ENCODE measurements around the gene VPS9D1.
"Not testable (repeated sequence)": the region's sequence is repeated elsewhere in the genome, so short reads cannot be mapped to it uniquely, and the experiment has no call there.

The VPS9D1 gene

GRCh38 chr16:89709166-89709565 is 11.5 kb downstream of the VPS9D1 start:
- DNase-seq: no peak

GRCh38 chr16:89708481-89708931 is 12.2 kb downstream of the VPS9D1 start:
- DNase-seq: no peak

GRCh38 chr16:89707695-89708094 is 13.0 kb downstream of the VPS9D1 start:
- DNase-seq: no peak

- DNase-seq: no peak
These were observed 14.0 kb downstream of the VPS9D1 start for GRCh38 chr16:89706518-89707260.

- no peak for DNase-seq
These were observed 15.7 kb downstream of the VPS9D1 start for GRCh38 chr16:89705006-89705405.

- no peak for DNase-seq
These were observed 16.4 kb downstream of the VPS9D1 start for GRCh38 chr16:89704281-89704680.

- DNase-seq: peak; percentile 70
These were observed 19.0 kb downstream of the VPS9D1 start, which contains the start of gene SPATA2L for GRCh38 chr16:89701425-89702406. Gene SPATA2L, minus strand, starts transcription at chr16:89701705. Its CDS starts 473 bp downstream, at chr16:89701232.

GRCh38 chr16:89700649-89701424 is 19.9 kb downstream of the VPS9D1 start:
- no peak for DNase-seq

GRCh38 chr16:89700100-89700648 is 20.5 kb downstream of the VPS9D1 start:
- peak; percentile 81 for DNase-seq

- DNase-seq: not testable (repeated sequence)
These were observed 21.0 kb downstream of the VPS9D1 start for GRCh38 chr16:89699629-89700099.

GRCh38 chr16:89698717-89699116 is 22.0 kb downstream of the VPS9D1 start:
- not testable (repeated sequence) for DNase-seq

- DNase-seq: peak; percentile 21
These were observed 22.9 kb downstream of the VPS9D1 start for GRCh38 chr16:89697616-89698331.

- peak; percentile 24 for DNase-seq
These were observed 23.5 kb downstream of the VPS9D1 start for GRCh38 chr16:89697161-89697615.

GRCh38 chr16:89696670-89697128 is 24.0 kb downstream of the VPS9D1 start:
- no peak for DNase-seq

- DNase-seq: no peak
These were observed 24.6 kb downstream of the VPS9D1 start for GRCh38 chr16:89695875-89696669.

GRCh38 chr16:89695086-89695874 is 25.4 kb downstream of the VPS9D1 start:
- DNase-seq: no peak

GRCh38 chr16:89694784-89695085 is 26.0 kb downstream of the VPS9D1 start:
- DNase-seq: not testable (repeated sequence)

GRCh38 chr16:89693931-89694783 is 26.5 kb downstream of the VPS9D1 start:
- DNase-seq: no peak

- DNase-seq: no peak
These were observed 27.4 kb downstream of the VPS9D1 start for GRCh38 chr16:89693289-89693731.
